Measurements from ENCODE around the gene RELN.
A peak's percentile ranks its signal among the peaks of the same experiment; 100 is the strongest.

Gene RELN

DNA sequence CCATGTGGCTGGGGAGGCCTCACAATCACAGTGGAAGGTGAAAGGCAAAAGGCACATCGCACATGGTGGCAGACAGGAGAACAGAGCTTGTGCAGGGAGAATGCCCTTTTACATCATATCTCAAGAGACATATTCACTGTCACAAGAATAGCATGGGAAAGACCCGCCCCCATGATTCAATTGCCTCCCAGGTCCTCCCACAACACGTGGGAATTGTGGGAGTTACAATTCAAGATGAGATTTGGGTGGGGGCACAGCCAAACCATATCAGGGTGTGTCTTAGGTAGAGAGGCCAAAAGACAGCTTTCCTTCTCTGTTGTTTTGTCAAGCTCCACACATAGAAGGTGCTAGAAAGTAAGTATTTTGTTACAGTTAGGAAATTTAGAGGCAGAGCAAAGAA is 522.6 kb downstream of the RELN start:
- DNase-seq (ENCODE audit: low read depth), result no peak
- no peak for TF ChIP-seq CTCF (IDR thresholded peaks at IDR 0.05; ENCODE audit: insufficient read depth, low read depth, low read length, missing control alignments)
- H3K4me3 ChIP-seq (ENCODE audit: low read length), result no peak overlapping the region

- no peak overlapping the region for H3K4me3 ChIP-seq (ENCODE audit: low read length)
- DNase-seq (ENCODE audit: low read depth), result no peak
- TF ChIP-seq CTCF (IDR thresholded peaks at IDR 0.05; ENCODE audit: insufficient read depth, low read depth, low read length, missing control alignments), result no peak
These were observed 527.1 kb downstream of the RELN start for GRCh38 chr7:103462358-103462757.

- TF ChIP-seq CTCF (IDR thresholded peaks at IDR 0.05; ENCODE audit: insufficient read depth, low read depth, low read length, missing control alignments), result peak; percentile 81
- peak; percentile 71 for DNase-seq (ENCODE audit: low read depth)
- H3K4me3 ChIP-seq (ENCODE audit: low read length), result no peak overlapping the region
These were observed 542.1 kb downstream of the RELN start for GRCh38 chr7:103447073-103447960.

- no peak for TF ChIP-seq CTCF (IDR thresholded peaks at IDR 0.05; ENCODE audit: insufficient read depth, low read depth, low read length, missing control alignments)
- peak within 1 kb of the TSS; percentile 28 for H3K4me3 ChIP-seq (ENCODE audit: low read length)
- peak; percentile 58 for DNase-seq (ENCODE audit: low read depth)
These were observed 543.4 kb downstream of the RELN start, which contains the start of gene SLC26A5 for GRCh38 chr7:103446049-103446520. Gene SLC26A5 (minus strand): TSS chr7:103446207. CDS start chr7:103421514, 24,693 bp downstream.

GRCh38 chr7:103445228-103446048 is 544.0 kb downstream of the RELN start:
- peak overlapping the region; percentile 28 for H3K4me3 ChIP-seq (ENCODE audit: low read length)
- DNase-seq (ENCODE audit: low read depth), result no peak
- no peak for TF ChIP-seq CTCF (IDR thresholded peaks at IDR 0.05; ENCODE audit: insufficient read depth, low read depth, low read length, missing control alignments)

DNA sequence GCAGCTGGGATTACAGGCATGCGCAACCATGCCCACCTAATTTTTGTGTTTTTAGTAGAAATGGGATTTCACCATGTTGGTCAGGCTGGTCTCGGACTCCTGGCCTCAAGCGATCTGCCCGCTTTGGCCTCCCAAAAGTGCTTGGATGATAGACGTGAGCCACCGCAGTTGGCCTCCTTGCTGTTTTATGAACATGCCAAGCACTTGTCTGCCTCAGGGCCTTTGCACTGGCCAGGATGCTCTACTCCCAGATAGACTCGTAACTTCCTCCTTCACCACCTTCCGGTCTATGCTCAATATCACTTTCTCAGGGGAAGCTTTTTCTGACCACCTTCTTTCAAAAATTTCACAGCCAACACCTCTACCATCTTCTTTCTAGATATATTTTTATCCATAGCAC is 549.8 kb downstream of the RELN start:
- no peak for TF ChIP-seq CTCF (IDR thresholded peaks at IDR 0.05; ENCODE audit: insufficient read depth, low read depth, low read length, missing control alignments)
- no peak overlapping the region for H3K4me3 ChIP-seq (ENCODE audit: low read length)
- no peak for DNase-seq (ENCODE audit: low read depth)

All from epithelial cell of esophagus (primary cell).